Posterior vena cava (tissue), 2 donors: ENCODE data around the gene PDLIM4. TPM values are rescaled to one million over a fixed set of nuclear protein-coding genes. Genes with fewer than 3 reads are reported as not detected.
A peak's percentile ranks its signal among the peaks of the same experiment; 100 is the strongest.

ENCODE experiments used
- DNase-seq: peaks from one replicate; pipeline ENCODE4 v3.0.0-alpha.2; 2020; ENCODE audit warnings: low spot score
- intact Hi-C, 2 donors: fragments of 100-400 bp; cut with DNase I; formaldehyde crosslinking; loops; one replicate each; pipeline versions ENCODE4 v1.14.1 to v1.14.2; 2022 to 2023
- long read RNA-seq, 2 donors: library from polyadenylated mRNA; unstranded; transcript quantifications; one replicate each; pipeline ENCODE4 v2.0.0, GENCODE V29; 2020 to 2021
- total RNA-seq, 2 donors: library from RNA; stranded (reverse); fragmentation: NEBNext Ultra II Directional; extraction: Animal tissue kit (Norgen Biotek cat#: 25700); gene quantifications; one replicate each; pipeline ENCODE4 v1.2.1, GENCODE V29; 2021
- donor health status: DM: yes; HTN: yes; CAD: no.
- donor health status: DM: yes; HTN: yes; CAD: no.

Gene PDLIM4
- 10 to 100 TPM; 82.5 to 83.2 TPM for total RNA-seq
- long read RNA-seq, donor 1, transcript PDLIM4-201 (7 exons, 2,282 nt): major isoform, 69 of 84 reads
- long read RNA-seq, donor 1, partial matches to known transcripts: 7 of 84 reads
- long read RNA-seq, donor 1, other reads (novel, unspliced or antisense): 5 of 84 reads
- long read RNA-seq, donor 2, transcript PDLIM4-201 (7 exons, 2,282 nt): major isoform, 407 of 445 reads
- long read RNA-seq, donor 2, partial matches to known transcripts: 13 of 445 reads
- long read RNA-seq, donor 2, other reads (novel, unspliced or antisense): 22 of 445 reads

- intact Hi-C loops: no loop called here
- no peak for DNase-seq
These were observed at the start of gene PDLIM4 for GRCh38 chr5:132257131-132258101. Gene PDLIM4, plus strand, starts transcription at chr5:132257696. Its CDS starts 39 bp downstream, at chr5:132257735.

DNA sequence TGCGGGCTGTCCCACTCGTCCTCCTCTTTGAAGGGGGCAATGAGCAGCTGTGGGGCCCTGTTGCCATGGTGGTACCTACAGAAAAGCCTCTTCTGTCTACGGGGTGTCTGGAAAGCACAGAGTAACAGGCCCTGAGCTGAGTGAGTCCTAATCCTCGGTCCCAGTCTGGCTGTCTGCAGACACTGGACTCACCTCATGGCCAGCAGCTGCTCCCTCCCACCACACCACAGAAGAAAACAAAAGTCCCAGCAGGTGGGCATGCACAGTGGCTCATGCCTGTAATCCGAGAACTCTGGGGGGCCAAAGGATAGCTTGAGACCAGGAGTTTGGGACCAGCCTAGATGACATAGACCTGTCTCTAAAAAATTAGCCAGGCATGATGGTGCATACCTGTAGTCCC lies 49.7 kb upstream of the PDLIM4 start:
- intact Hi-C loops: no loop called here
- peak; percentile 46 for DNase-seq

GRCh38 chr5:132209131-132209530 lies 48.4 kb upstream of the PDLIM4 start:
- intact Hi-C loops: no loop called here
- peak; percentile 35 for DNase-seq

- peak; percentile 48 for DNase-seq
- intact Hi-C loops: no loop called here
These were observed 47.5 kb upstream of the PDLIM4 start for GRCh38 chr5:132209901-132210545.

DNA sequence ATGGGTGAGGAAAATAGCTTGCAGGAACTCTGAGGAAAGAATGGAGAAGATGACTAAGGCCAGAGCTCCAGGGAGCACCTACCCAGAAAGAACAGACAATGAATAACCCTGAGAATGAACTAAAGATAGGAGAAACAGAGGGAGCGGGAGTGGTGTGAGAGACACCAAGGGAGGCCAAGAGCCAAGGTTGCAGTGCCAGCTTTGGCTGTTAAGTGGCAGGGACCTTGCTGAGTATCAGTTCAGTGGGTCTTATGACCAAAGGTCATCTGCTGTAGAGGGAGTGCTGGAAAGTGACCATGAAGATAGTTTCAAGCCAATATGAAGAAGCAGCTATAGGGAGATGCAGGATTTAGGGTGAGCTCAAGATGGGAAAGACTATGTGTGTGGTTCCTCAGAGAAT lies 46.6 kb upstream of the PDLIM4 start:
- intact Hi-C loops: no loop called here
- peak; percentile 16 for DNase-seq

- intact Hi-C loops: no loop called here
- DNase-seq: peak; percentile 51
These were observed 45.7 kb upstream of the PDLIM4 start for GRCh38 chr5:132211787-132212186.

GRCh38 chr5:132213666-132214065 lies 43.8 kb upstream of the PDLIM4 start:
- intact Hi-C loops: no loop called here
- peak; percentile 56 for DNase-seq

DNA sequence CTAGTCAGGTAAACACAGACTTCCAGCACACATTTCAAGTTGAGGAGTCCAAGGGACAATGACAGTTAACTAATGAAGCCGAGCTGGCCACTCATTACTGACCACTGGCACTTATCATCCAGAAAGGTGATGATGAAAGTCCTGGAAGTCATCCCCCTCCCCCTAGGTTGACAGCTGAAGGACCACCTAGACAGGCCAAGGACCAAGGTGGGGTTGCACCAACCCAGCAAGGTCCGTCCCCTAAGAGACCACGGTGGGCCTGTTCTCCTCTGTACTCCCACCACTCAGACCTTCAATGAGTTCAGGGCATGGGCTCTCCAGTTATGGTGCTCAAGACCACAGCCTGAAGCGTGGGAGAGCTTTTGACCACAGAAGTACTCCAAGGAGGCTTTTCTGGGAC lies 43.0 kb upstream of the PDLIM4 start:
- DNase-seq: peak; percentile 15
- intact Hi-C loops: no loop called here

DNA sequence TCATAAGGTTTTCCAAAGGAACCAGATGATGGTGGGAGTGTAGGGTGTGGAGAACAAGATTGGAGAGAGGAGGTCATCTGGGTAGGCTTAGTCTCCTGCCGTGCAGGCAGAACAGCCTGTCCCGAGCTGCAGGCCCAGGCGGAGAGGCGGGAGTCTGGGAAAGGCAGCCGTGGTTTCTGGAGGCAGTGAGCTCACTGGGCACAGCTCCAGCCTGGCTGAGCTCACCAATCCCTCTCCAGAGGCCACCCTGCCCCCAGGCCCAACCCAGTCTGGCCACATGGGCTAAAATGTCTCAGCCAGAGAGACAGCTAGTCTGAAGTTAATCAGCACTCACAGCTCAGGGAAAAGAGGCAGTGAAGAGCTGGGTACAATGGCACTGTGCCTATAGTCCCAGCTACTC lies 42.2 kb upstream of the PDLIM4 start:
- peak; percentile 98 for DNase-seq
- intact Hi-C loops: no loop called here

DNA sequence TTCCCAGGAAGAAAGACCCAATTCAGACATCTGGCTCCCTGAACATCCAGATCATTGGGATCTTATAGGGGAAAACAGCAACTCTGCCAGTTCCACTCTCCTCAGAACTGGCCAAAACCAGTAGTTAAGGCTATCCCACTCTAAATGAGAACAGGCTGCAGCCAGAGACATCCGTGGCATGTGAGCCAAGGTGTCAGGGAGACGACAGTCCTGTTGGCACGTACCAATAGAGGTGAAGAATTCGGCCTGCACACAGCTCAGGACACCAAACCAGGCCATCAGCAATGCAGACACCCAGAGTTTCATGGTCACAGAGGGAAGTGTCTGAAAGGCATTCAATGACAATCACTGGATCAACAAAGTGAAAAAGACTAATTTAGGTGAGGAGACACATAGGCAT lies 39.2 kb upstream of the PDLIM4 start:
- intact Hi-C loops: no loop called here
- no peak for DNase-seq

- DNase-seq: no peak
- intact Hi-C loops: no loop called here
These were observed 38.1 kb upstream of the PDLIM4 start for GRCh38 chr5:132219289-132219970.

DNA sequence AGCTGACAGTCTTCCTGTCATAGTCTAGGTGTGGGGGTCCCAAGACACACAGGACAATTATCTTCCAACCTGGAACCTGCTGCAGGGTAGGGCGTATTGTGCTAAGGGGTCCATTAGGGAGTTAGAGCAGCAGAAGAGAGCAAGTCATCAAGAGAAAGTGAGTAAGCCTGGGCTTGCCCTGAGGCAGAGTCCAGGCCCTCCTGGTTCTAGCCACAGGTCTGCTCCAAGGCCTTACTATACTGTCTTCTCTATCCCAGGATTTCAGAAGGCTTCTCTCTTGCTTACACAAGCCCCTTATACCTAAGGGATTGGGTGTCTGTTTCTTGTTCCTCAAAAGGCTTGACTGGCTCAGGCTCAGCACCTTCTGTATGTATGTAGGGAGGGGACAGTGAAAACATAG lies 37.5 kb upstream of the PDLIM4 start:
- DNase-seq: peak; percentile 12
- intact Hi-C loops: no loop called here

DNA sequence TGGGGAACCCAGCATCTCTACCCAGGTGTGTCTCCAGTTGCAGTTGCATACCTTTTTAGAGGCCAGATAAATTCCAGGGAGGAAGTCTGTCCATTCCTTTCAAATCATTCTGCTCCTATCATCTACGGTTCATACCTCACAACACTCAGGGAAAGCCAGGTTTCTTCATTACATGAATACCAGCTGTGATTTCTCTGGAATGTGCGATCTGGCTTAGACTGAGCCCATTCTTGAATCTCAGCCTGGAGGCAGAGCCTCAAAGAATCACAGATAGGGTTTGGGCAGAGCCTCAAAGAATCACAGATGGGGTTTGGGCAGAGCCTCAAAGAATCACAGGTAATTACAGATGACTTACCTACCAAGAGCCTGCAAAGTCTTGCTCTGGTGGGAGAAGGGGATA lies 37.0 kb upstream of the PDLIM4 start:
- peak; percentile 3 for DNase-seq
- intact Hi-C loops: no loop called here

- intact Hi-C loops: no loop called here
- DNase-seq: peak; percentile 82
These were observed 35.5 kb upstream of the PDLIM4 start for GRCh38 chr5:132221781-132222648.

DNA sequence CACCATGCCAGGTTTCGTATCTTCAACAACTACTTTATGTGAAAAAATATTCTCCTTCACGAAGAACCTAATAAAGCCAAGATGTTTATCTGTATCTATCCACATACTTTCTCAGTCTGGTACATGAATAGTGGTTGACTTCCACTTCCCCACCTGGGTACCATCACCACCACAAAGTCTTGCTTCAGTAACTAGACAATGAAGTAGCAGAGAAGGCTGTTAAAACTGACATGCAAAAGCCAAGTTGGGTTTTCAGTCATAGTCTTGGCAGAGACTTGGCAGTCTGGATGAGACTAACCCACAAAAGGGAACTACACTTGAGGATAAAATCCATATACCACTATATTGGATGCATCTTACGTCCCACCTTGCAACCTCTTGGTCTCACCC lies 34.9 kb upstream of the PDLIM4 start:
- intact Hi-C loops: no loop called here
- no peak for DNase-seq

DNA sequence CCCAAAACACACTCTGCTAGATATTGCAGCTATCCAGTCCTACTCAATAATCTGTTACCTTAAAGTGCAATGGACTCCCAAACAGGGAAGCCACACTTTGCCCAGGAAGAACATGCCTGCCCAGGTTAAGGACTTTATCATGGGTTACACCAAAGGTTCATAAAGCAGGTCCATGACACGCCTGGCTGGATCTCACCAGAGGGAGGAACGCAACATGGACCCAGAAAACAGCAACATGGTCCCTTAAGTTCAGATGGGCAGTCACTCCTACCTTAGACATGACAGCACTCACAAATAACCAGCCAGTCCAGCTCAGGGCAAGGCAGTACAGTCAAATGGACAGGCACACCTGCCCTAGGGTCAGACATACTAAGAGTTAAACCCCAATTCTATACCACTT lies 33.6 kb upstream of the PDLIM4 start:
- intact Hi-C loops: no loop called here
- DNase-seq: peak; percentile 22

- intact Hi-C loops: no loop called here
- peak; percentile 40 for DNase-seq
These were observed 32.8 kb upstream of the PDLIM4 start for GRCh38 chr5:132224716-132225115.

- DNase-seq: peak; percentile 91
- intact Hi-C loops: no loop called here
These were observed 32.1 kb upstream of the PDLIM4 start for GRCh38 chr5:132225165-132226032.
